ENCODE data around the gene ITGB3. TPM values are rescaled to one million over a fixed set of nuclear protein-coding genes. Genes with fewer than 3 reads are reported as not detected.
A peak's percentile ranks its signal among the peaks of the same experiment; 100 is the strongest.
"Not testable (repeated sequence)": the region's sequence is repeated elsewhere in the genome, so short reads cannot be mapped to it uniquely, and the experiment has no call there.

ITGB3 gene
- polyA plus RNA-seq, 1 donor, result 12.3 TPM

GRCh38 chr17:47223007-47223406 is 30.6 kb upstream of the ITGB3 start:
- no peak for DNase-seq (ENCODE audit: low read depth)

DNA sequence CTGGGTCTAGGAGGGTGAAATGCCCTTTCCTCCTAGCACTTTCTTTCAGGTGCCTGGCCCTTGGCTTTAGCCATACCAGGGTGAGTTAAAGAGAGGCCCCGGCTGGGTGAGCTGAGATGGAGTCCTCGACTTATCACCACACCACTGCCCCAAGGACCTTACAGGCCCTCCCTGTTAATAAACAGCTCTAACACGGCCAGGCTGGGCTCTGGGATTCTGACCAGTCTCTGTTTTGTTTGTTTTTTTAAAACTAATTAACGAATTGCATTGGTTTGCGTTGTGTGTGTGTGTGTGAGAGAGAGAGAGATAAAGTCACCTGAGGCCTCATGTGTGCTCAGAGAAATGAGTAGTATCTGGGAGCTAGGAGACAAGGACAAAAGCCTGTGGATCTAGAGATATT is 30.2 kb upstream of the ITGB3 start:
- no peak for DNase-seq (ENCODE audit: low read depth)

- not testable (repeated sequence) for DNase-seq (ENCODE audit: low read depth)
Observed at GRCh38 chr17:47224077-47224476, 29.6 kb upstream of the ITGB3 start.

GRCh38 chr17:47224966-47225365 is 28.7 kb upstream of the ITGB3 start:
- DNase-seq (ENCODE audit: low read depth), result no peak

GRCh38 chr17:47225436-47225858 is 28.2 kb upstream of the ITGB3 start:
- no peak for DNase-seq (ENCODE audit: low read depth)

DNA sequence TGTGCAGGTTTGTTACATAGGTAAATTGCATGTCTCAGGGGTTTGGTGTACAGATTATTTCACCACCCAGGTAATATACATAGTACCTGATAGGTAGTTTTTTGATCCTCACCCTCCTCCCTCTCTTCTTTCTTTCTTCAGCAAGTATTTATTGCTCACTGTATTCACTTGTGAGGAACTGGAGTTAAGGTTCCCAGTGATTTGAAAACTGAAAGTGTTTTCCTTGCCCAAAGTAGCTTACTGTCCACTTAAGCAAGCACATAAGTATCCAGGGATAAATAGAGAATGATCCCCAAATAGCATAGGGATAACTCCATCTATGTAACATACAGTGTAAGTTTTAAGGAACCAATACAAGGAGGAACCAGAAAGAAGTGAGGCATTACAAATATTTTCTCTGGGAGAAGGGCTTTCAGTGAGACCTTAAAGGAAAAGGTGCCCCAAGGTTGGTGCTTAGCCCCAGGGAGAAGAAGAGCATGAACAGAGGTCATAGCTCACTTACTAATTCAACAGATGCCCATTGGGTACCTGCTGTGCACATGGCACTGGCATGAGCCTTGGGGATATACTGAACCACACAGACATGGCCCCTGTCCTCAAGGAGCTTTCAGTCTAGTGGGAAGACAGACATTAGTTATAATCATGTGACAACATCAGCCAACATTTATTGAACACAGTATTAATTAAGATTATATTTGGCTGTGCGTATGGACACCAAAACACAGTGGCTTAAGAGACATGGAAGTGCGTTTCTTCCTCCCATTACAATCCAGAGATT is 27.5 kb upstream of the ITGB3 start:
- DNase-seq (ENCODE audit: low read depth), result no peak

DNA sequence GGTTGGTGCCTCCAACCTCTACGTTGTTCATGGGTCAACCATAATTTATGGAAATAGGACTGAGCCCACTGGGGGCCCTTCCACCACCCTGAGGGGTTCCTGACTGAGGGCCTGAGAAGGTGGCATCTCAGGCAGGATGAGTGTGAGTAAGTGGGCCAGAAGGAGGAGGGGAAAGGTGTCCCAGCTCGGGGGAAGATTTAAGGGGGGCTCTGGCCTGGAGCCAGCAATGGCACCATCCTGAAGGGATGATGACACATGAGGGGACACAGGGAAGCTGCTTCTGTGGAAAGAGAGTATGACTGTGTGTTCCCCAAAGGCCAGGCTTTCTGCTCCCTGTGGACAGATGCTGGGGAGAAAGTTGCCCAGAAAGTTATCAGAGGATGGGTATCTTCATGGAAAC is 25.8 kb upstream of the ITGB3 start:
- no peak for DNase-seq (ENCODE audit: low read depth)

DNA sequence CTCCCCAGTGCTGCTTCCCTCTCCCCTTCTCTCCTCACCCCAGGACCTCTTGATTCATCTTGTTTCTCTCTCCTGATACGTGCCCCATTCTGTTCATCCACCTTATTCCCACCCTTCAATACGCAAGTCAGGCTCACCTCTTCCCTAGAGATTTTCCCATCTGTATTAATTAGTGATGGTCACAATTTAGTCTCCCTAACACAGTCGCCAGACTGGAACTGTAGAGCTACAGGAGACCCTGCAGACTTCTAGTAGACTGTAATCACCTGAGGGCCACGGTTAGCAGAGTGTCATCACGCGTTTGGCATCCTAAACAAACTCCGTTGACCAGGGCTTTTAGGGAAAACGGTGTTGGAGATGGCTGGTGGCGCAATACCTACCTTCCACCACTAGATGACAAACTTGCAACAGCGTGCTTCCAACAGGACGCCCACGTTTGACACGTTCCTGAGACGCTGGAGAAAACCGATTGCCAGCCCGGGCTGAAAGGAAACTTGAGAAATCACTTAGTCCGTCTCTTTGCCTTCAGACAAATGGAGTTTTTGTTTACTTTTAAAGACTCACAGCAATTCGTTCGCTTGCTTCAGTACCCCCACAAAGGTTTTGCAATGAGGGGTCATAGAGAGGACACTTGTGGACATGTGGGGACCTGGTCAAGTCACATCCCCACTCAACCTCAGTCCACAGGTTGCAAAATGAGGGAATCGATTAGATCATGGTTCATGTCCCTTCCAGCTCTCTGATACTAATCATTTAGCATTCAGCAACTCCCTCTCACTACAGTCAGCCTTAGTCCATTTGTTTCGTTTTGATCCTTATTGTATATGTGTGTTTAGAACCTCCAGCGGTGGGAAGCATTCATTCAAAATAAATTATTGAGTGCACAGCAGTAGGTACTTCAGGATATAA is 23.8 kb upstream of the ITGB3 start:
- peak; percentile 92 for DNase-seq (ENCODE audit: low read depth)

GRCh38 chr17:47230864-47231263 is 22.8 kb upstream of the ITGB3 start:
- DNase-seq (ENCODE audit: low read depth), result no peak

DNA sequence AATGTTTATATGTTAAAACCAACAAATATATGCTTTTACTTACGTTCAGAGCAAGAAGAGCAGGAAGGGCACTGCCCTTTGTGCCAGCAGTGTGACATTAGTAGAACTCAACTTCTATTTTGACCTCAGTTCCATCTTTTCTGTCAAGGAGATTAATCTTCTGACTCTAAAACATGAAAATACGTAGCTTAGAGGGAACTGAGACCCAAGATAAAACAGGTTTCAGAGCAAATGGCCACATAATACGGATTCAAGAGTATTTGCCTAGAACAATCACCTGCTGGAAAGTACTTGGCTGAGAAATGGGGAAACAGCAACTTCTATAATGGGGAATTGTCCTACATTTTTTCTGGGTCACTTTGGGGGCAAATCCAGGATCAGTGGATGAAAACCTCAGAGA is 22.3 kb upstream of the ITGB3 start:
- DNase-seq (ENCODE audit: low read depth), result no peak

DNA sequence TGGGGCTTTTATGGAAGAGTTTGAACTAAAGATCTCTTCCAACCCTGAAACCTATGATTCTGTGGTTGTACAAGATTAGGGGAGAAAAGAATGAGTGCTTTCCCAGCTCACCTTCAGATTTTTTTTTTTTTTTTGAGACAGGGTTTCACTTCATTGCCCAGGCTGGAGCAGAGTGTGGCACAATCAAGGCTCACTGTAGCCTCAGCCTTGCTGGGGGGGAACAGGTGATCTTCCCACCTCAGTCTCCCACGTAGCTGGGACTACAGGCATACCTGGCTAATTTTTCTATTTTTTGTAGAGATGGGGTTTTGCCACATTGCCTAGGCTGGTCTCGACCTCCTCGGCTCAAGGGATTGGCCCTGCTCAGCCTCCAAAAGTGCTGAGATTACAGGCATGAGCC is 21.8 kb upstream of the ITGB3 start:
- DNase-seq (ENCODE audit: low read depth), result no peak

DNA sequence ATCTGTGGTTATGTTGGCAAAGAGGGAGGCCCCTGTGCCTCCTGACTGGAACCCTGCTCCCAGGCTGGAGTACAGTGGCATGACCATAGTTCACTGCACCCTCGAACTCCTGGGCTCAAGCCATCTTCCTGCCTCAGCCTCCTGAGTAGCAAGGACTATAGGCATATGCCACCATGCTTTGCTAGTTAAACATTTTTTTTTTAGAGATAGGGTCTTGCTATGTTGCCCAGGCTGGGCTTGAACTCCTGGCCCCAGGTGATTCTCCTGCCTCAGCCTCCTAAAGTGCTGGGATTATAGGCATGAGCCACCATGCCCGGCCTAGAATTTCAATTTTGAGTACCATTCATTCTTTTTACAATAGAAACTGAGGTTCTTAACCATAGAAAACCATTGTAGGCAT is 21.2 kb upstream of the ITGB3 start:
- DNase-seq (ENCODE audit: low read depth), result no peak

- DNase-seq (ENCODE audit: low read depth), result no peak
Observed at GRCh38 chr17:47235506-47235905, 18.1 kb upstream of the ITGB3 start.

DNA sequence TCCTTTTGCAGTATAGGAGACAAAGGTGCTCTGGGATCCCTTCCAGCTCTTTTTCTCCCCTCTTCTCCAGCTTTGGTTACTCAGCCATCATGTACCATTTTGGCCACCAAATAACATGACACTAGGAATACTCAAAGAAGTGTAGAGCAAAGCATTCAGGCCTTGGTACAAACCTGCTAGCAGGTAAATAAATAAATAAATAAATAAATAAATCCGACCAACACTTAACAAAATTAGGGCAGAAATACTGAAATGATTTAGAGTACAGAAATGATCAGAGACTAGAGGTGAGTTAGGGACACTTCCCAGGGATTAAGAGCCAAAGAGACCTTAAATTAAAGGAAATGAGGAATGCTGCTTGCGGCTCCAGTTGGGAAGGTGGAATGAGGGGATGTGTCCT is 17.7 kb upstream of the ITGB3 start:
- DNase-seq (ENCODE audit: low read depth), result no peak

DNA sequence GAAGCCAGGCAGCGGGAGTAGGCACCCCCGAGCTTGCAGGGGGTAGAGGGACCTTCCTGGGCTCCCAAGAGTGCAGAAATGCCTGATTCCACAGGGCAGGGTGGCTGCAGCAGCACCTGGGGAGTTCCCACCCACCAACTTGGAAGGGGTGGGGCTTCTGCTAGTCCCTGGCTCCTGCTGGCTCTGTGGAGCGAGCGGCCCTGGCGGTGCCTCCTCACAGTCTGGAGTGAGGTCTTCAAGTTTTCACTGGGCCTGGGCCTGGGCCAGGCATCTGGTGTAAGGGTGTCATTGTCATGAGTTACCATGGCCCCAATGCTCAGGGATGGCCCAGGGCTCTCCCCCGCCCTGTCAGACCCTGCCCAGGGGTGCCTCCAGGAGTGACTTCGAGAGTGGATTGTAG is 15.8 kb upstream of the ITGB3 start:
- no peak for DNase-seq (ENCODE audit: low read depth)

DNA sequence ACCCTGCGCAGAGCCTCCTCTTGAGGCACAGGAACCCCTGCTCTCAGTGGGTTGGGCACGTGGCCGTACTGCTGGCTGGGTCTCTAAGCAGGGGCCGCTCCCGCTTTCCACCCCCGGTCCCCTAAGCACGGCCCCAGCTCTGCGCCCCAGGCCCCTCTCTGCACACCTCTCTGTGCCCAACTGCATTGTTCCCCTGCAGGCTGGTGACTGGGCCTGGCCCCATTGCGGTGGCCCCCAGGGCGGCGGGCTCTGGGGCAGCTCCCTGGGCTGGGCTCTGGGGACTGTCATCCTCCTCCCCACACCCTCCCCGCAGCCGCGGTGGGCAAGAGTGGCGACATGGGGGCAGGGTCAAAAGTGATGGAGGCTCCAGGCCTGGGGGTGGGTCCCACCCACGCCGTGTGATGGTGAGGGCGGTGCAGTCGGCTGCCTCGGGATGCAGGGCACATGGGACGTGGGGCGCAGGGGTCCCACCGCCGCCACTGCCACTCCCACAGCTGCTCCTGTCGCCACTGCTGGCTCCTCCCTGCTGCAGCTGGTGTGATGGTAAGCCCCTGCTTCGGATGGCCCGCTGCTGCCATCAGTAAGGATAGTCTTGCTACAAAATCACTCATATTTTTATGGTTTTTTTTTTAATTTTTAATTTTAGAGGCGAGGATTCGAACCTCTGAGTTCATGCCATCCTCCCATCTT is 15.2 kb upstream of the ITGB3 start:
- no peak for DNase-seq (ENCODE audit: low read depth)

DNA sequence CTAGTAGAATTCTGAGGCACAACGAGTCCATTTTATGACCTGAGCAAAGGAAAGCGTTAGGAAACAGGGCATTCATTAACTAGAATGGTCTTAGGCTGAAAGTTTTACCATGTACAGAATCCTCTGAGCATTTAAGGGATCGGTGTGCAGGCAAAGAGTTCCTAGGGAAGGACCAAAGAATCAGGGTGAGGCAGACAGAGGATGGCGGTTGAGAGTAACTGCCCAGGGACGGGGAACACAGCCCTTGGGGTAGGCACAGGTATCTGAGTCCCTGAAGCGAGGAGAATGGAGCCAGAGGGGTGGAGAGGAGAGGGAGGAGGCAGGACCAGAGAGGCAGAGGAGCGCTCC is 14.0 kb upstream of the ITGB3 start:
- no peak for DNase-seq (ENCODE audit: low read depth)

DNA sequence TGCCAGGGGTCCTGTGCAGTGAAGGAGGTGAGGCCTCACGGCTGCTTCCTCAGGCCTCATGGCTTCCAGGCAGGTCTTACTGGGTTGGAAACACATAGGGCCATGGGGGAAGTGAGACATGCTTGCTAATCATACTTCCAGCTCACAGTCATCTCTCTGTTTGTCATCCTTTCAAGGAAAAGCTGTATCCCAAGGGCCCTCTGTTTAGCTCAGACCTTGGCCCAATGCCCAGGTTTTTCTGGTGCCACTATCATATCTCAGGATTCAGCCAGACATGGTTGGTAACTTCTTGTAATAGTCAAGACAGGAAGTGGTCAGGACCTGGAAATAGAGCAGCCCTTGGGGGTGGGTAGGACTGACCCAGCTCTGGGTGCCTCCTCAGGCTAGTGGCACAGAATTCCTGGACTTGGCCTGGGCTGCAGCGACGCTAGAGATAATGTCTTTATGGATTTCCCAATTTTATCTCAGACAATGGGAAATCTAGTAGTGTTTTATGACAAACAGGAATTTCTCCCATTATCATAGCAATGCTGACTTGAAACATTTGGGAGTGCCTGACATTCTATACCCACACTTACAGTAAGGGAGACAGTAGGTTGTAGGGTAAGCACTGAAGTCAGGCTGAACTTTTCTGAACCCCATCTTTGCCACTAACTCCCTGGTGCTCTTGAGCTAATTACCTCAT is 13.5 kb upstream of the ITGB3 start:
- DNase-seq (ENCODE audit: low read depth), result no peak

GRCh38 chr17:47240806-47241205 is 12.8 kb upstream of the ITGB3 start:
- DNase-seq (ENCODE audit: low read depth), result no peak

DNA sequence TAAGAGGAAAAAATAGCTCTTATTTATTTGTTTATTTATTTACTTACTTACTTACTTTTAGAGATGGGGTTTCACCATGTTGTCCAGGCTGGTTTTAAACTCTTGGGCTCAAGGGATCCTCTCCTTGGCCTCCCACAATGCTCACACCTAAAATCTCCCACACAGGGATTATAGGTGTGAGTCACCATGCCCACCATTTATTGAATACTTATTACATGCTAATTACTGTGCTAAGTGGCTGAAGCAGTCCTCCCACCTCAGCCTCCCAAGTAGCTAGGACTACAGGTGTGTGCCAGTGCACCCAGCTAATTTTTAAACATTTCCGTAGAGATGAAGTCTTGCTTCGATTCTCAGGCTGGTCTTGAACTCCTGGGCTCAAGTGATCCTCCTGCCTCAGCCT is 11.0 kb upstream of the ITGB3 start:
- DNase-seq (ENCODE audit: low read depth), result no peak

GRCh38 chr17:47243737-47244598 is 9.7 kb upstream of the ITGB3 start:
- no peak for DNase-seq (ENCODE audit: low read depth)
